Fibroblast of lung (primary cell): ENCODE results near the gene ACER3. TPM values are rescaled to one million over a fixed set of nuclear protein-coding genes. Genes with fewer than 3 reads are reported as not detected.

Experiments used
- DNase-seq, 2 donors: peaks; one replicate each; pipeline versions ENCODE4 v3.0.0 to v3.0.0-alpha.2; 2010; ENCODE audit warnings: low read depth in 2 of 2
- H2AFZ ChIP-seq: 2 replicates; pipeline ENCODE4 v1.5.1; 2012; ENCODE audit warnings: low read length, control low read depth, inconsistent platforms
- H3K27ac ChIP-seq: 2 replicates; pipeline ENCODE4 v1.5.1; 2011; ENCODE audit warnings: low read length, control low read depth; ENCODE audit not compliant: insufficient read depth
- H3K27me3 ChIP-seq: 2 replicates; pipeline ENCODE4 v1.5.1; 2011; ENCODE audit warnings: mild to moderate bottlenecking, low read length; ENCODE audit not compliant: control insufficient read depth, insufficient read depth
- H3K36me3 ChIP-seq: 2 replicates; pipeline ENCODE4 v1.5.1; 2011; ENCODE audit warnings: low read length; ENCODE audit not compliant: control insufficient read depth, insufficient read depth
- H3K4me1 ChIP-seq: 2 replicates; pipeline ENCODE4 v1.5.1; 2011; ENCODE audit warnings: low read length; ENCODE audit not compliant: control insufficient read depth, insufficient read depth; ENCODE audit errors: extremely low read depth
- H3K4me2 ChIP-seq: 2 replicates; pipeline ENCODE4 v1.5.1; 2011; ENCODE audit warnings: low read length, control low read depth; ENCODE audit not compliant: insufficient read depth; ENCODE audit errors: extremely low read depth
- H3K4me3 ChIP-seq, 4 experiments: fragments of 200-600 bp in 1 of 4; sonication (generic) in 1 of 4; replicated peaks in 1 of 4; 2 replicates each; pipeline ENCODE4 v1.5.1; 2011 to 2016; ENCODE audit warnings: low read length in 4 of 4, low read depth in 3 of 4, mild to moderate bottlenecking in 3 of 4, control low read depth in 2 of 4, inconsistent platforms in 1 of 4, mixed read lengths in 1 of 4; ENCODE audit not compliant: insufficient read depth in 1 of 4; ENCODE audit errors: control extremely low read depth in 1 of 4
- H3K79me2 ChIP-seq: 2 replicates; pipeline ENCODE4 v1.5.1; 2012; ENCODE audit warnings: mild to moderate bottlenecking, low read length, inconsistent platforms; ENCODE audit not compliant: control insufficient read depth, insufficient read depth
- H3K9ac ChIP-seq: 2 replicates; pipeline ENCODE4 v1.5.1; 2011; ENCODE audit warnings: mild to moderate bottlenecking, low read length, control low read depth; ENCODE audit not compliant: insufficient read depth
- H3K9me3 ChIP-seq: 2 replicates; pipeline ENCODE4 v1.5.1; 2012; ENCODE audit warnings: low read depth, low read length; ENCODE audit not compliant: control insufficient read depth, insufficient read depth
- H4K20me1 ChIP-seq: 2 replicates; pipeline ENCODE4 v1.5.1; 2011; ENCODE audit warnings: low read length; ENCODE audit not compliant: control insufficient read depth, insufficient read depth; ENCODE audit errors: extremely low read depth
- EZH2 ChIP-seq: IDR thresholded peaks from 2 replicates; pipeline ENCODE4 v1.5.1; 2012; ENCODE audit warnings: low read length, control low read depth, mild to moderate bottlenecking; ENCODE audit errors: missing control alignments
- polyA plus RNA-seq, 2 donors: library from polyadenylated mRNA; depleted of rRNA in 1 of 2; stranded (reverse) in 1 of 2; unstranded in 1 of 2; fragments of >200 nt; gene quantifications; 2 replicates each; pipeline ENCODE4 v1.2.1, GENCODE V29; 2011 to 2012; ENCODE audit warnings: missing spikeins in 1 of 2
- total RNA-seq: library from RNA; depleted of rRNA; stranded (reverse); fragments of >200 nt; gene quantifications from 2 replicates; pipeline ENCODE4 v1.2.1, GENCODE V29; 2014
- TF ChIP-seq, protein P1 (sequence below), 2 donors: IDR thresholded peaks in 1 of 2; conservative IDR thresholded peaks in 1 of 2; 1 replicate in 1 of 2; 2 replicates in 1 of 2; pipeline ENCODE4 v1.5.1; 2011 to 2012; ENCODE audit warnings: low read length in 2 of 2, control low read depth in 1 of 2, inconsistent platforms in 1 of 2, low read depth in 1 of 2, mild to moderate bottlenecking in 1 of 2

ACER3 gene
- total and polyA plus RNA-seq, 2 donors (not counting 1 experiment from before 2014, with no cell fraction given) = 6.1 to 22.3 TPM

DNA sequence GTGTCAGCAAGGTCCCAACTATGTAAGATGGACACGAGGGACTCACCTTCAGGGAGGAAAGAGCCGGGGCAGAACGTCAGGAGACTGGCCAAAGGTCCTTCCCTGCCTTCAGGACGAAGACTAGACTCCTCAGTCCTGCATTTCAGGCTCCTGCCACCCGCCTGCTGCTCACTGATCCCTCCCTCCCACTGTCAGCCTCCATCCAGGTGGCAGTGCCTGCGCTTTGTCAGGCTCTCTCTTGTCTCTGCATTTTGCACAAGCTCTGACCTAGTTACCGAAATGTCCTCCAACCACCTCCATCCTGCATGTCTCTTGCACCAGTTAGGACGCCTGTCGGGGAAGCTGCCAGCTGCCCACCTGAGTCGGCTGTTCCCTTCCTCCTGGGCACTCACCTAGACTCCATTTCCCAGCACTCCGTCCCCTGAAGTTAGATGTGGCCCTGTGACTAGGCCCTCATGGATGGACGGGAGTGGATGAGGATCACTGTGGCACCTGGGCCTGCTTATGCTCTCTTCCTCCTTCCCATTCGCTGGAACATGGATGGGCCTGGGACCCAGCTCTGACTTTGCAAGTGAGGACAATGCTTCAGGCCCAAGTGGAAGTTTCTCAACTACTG lies 181.5 kb downstream of the ACER3 start:
- H3K27ac ChIP-seq = no peak overlapping the region
- H3K9me3 ChIP-seq = no peaks in the 10 kb centered on the region
- H3K4me3 ChIP-seq = no peak overlapping the region
- no peaks in the 10 kb centered on the region for H4K20me1 ChIP-seq
- TF ChIP-seq, protein P1, sequence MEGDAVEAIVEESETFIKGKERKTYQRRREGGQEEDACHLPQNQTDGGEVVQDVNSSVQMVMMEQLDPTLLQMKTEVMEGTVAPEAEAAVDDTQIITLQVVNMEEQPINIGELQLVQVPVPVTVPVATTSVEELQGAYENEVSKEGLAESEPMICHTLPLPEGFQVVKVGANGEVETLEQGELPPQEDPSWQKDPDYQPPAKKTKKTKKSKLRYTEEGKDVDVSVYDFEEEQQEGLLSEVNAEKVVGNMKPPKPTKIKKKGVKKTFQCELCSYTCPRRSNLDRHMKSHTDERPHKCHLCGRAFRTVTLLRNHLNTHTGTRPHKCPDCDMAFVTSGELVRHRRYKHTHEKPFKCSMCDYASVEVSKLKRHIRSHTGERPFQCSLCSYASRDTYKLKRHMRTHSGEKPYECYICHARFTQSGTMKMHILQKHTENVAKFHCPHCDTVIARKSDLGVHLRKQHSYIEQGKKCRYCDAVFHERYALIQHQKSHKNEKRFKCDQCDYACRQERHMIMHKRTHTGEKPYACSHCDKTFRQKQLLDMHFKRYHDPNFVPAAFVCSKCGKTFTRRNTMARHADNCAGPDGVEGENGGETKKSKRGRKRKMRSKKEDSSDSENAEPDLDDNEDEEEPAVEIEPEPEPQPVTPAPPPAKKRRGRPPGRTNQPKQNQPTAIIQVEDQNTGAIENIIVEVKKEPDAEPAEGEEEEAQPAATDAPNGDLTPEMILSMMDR (conservative IDR thresholded peaks at IDR 0.05 in 1 of 2, IDR thresholded peaks at IDR 0.05 in 1 of 2; ENCODE audit: low read depth in 1 of 2, low read length in 2 of 2) = no peak
- TF ChIP-seq EZH2 = no peak
- H3K4me2 ChIP-seq = no peak overlapping the region
- no peaks in the 10 kb centered on the region for H3K4me1 ChIP-seq
- H3K36me3 ChIP-seq = no peaks in the 10 kb centered on the region
- H3K79me2 ChIP-seq = no peaks in the 10 kb centered on the region
- H3K27me3 ChIP-seq = peaks cover 23% of the 10 kb centered on the region
- no peak overlapping the region for H3K9ac ChIP-seq
- no peak overlapping the region for H2AFZ ChIP-seq
- DNase-seq = no peak

DNA sequence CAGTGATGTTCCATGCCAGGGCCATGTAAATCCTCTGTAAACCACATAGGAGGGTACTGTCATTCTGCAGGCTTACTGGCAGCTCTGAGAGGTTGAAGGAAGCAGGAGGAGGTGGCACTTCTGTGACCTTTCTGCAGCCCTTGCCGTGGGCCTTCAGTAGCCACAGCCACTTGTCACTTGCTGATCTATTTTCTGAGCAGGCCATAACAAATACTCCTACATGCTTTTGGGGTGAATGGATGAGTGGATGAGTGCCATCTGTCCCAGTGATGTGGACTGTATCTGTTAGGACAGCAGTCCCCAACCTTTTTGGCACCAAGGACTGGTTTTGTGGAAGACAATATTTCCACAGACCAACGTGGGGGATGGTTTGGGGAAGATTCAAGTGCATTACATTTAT lies 183.6 kb downstream of the ACER3 start:
- Histone ChIP-seq H3K4me3 (no peak overlapping the region), H3K27me3 (peaks cover 17% of the 10 kb centered on the region), H2AFZ (no peak overlapping the region), H3K9me3 (no peaks in the 10 kb centered on the region), H3K27ac (no peak overlapping the region), H3K79me2 (no peaks in the 10 kb centered on the region), H3K4me1 (no peaks in the 10 kb centered on the region), H3K9ac (no peak overlapping the region), H4K20me1 (no peaks in the 10 kb centered on the region), H3K4me2 (no peak overlapping the region), H3K36me3 (no peaks in the 10 kb centered on the region)
- no peak for TF ChIP-seq EZH2
- TF ChIP-seq, protein P1 (conservative IDR thresholded peaks at IDR 0.05 in 1 of 2, IDR thresholded peaks at IDR 0.05 in 1 of 2; ENCODE audit: low read depth in 1 of 2, low read length in 2 of 2) = no peak
- no peak for DNase-seq

DNA sequence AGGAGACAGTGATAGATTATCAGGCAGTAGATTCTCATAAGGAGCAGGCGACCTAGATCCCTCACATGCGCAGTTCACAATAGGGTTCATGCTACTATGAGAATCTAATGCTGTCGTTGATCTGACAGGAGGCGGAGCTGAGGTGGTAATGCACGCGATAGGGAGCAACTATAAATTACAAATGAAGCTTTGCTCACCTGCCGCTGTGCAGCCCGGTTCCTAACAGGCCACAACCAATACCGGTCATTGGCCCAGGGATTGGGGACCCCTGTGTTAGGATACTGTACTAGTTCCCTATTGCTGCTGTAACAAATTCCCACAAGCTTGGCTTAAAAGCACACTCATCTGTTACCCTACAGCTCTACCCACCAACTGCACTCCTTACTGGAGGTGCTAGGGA lies 184.2 kb downstream of the ACER3 start:
- Histone ChIP-seq H3K4me2 (no peak overlapping the region), H3K27me3 (peaks cover 17% of the 10 kb centered on the region), H3K4me3 (no peak overlapping the region), H3K9me3 (no peaks in the 10 kb centered on the region), H2AFZ (no peak overlapping the region), H3K9ac (no peak overlapping the region), H4K20me1 (no peaks in the 10 kb centered on the region), H3K27ac (no peak overlapping the region), H3K79me2 (no peaks in the 10 kb centered on the region), H3K36me3 (no peaks in the 10 kb centered on the region), H3K4me1 (no peaks in the 10 kb centered on the region)
- DNase-seq = no peak
- TF ChIP-seq, protein P1 (conservative IDR thresholded peaks at IDR 0.05 in 1 of 2, IDR thresholded peaks at IDR 0.05 in 1 of 2; ENCODE audit: low read depth in 1 of 2, low read length in 2 of 2) = no peak
- TF ChIP-seq EZH2 = no peak
